ENCODE data around the gene CHST12. TPM values are rescaled to one million over a fixed set of nuclear protein-coding genes. Genes with fewer than 3 reads are reported as not detected.
"Not testable (repeated sequence)": the region's sequence is repeated elsewhere in the genome, so short reads cannot be mapped to it uniquely, and the experiment has no call there.

Gene CHST12
- total RNA-seq, 1 donor from 2014 or later, result 15.3 TPM

- no peak for DNase-seq
- H3K27me3 ChIP-seq (ENCODE audit: low read depth), result no peaks in the 10 kb centered on the region
- no peak overlapping the region for H3K4me3 ChIP-seq
- intact Hi-C loops (cut with micrococcal nuclease), result no loop called here
- no peak for TF ChIP-seq CTCF (IDR thresholded peaks at IDR 0.05; ENCODE audit: borderline replicate concordance)
- H3K9me3 ChIP-seq (replicated peaks), result no peaks in the 10 kb centered on the region
- no peaks in the 10 kb centered on the region for H3K36me3 ChIP-seq
- peak overlapping the region; percentile 51 for H3K27ac ChIP-seq (replicated peaks)
- H3K4me1 ChIP-seq, result peaks cover 29% of the 10 kb centered on the region
These were observed 14.8 kb upstream of the CHST12 start for GRCh38 chr7:2388637-2388954.

GRCh38 chr7:2390020-2390816 is 13.2 kb upstream of the CHST12 start:
- H3K27ac ChIP-seq (replicated peaks), result not testable (repeated sequence)

GRCh38 chr7:2393706-2394105 is 9.7 kb upstream of the CHST12 start:
- no peak overlapping the region for H3K4me3 ChIP-seq
- H3K27ac ChIP-seq (replicated peaks), result no peak overlapping the region
- intact Hi-C loops (cut with micrococcal nuclease), result no loop called here
- TF ChIP-seq CTCF (IDR thresholded peaks at IDR 0.05; ENCODE audit: borderline replicate concordance), result no peak
- H3K9me3 ChIP-seq (replicated peaks), result no peaks in the 10 kb centered on the region
- no peaks in the 10 kb centered on the region for H3K36me3 ChIP-seq
- peaks cover 16% of the 10 kb centered on the region for H3K4me1 ChIP-seq
- H3K27me3 ChIP-seq (ENCODE audit: low read depth), result no peaks in the 10 kb centered on the region
- DNase-seq, result no peak

More at GRCh38 chr7:2390020-2390816, 13.2 kb upstream of the CHST12 start:
- H3K27me3 ChIP-seq (ENCODE audit: low read depth); DNase-seq; intact Hi-C loops (cut with micrococcal nuclease); H3K36me3 ChIP-seq; H3K9me3 ChIP-seq (replicated peaks); H3K4me3 ChIP-seq: not testable (repeated sequence)
- peaks cover 32% of the 10 kb centered on the region for H3K4me1 ChIP-seq

GRCh38 chr7:2394566-2395082 is 8.8 kb upstream of the CHST12 start:
- intact Hi-C loops (cut with micrococcal nuclease), result no loop called here
- Histone ChIP-seq H3K27me3 (ENCODE audit: low read depth) (no peaks in the 10 kb centered on the region), H3K4me1 (peaks cover 24% of the 10 kb centered on the region), H3K4me3 (no peak overlapping the region), H3K9me3 (replicated peaks) (no peaks in the 10 kb centered on the region), H3K36me3 (no peaks in the 10 kb centered on the region), H3K27ac (replicated peaks) (no peak overlapping the region)
- DNase-seq, result no peak
- TF ChIP-seq CTCF (IDR thresholded peaks at IDR 0.05; ENCODE audit: borderline replicate concordance), result no peak

- H3K27ac ChIP-seq (replicated peaks), result no peak overlapping the region
- no peak for TF ChIP-seq CTCF (IDR thresholded peaks at IDR 0.05; ENCODE audit: borderline replicate concordance)
- intact Hi-C loops (cut with micrococcal nuclease), result no loop called here
- H3K36me3 ChIP-seq, result no peaks in the 10 kb centered on the region
- no peaks in the 10 kb centered on the region for H3K9me3 ChIP-seq (replicated peaks)
- no peak for DNase-seq
- H3K27me3 ChIP-seq (ENCODE audit: low read depth), result no peaks in the 10 kb centered on the region
- H3K4me1 ChIP-seq, result peaks cover 47% of the 10 kb centered on the region
- H3K4me3 ChIP-seq, result no peak overlapping the region
These were observed 4.9 kb upstream of the CHST12 start for GRCh38 chr7:2398506-2398905.

- intact Hi-C loops (cut with micrococcal nuclease), result no loop called here
These were observed 3.4 kb upstream of the CHST12 start for GRCh38 chr7:2399848-2400587.

More at GRCh38 chr7:2399848-2400587, 3.4 kb upstream of the CHST12 start:
- Histone ChIP-seq H3K27ac (replicated peaks) (peak overlapping the region; percentile 90), H3K27me3 (ENCODE audit: low read depth) (no peaks in the 10 kb centered on the region), H3K36me3 (no peaks in the 10 kb centered on the region), H3K4me1 (peaks cover 57% of the 10 kb centered on the region), H3K9me3 (replicated peaks) (no peaks in the 10 kb centered on the region), H3K4me3 (peak overlapping the region; percentile 34)
- peak; percentile 72 for DNase-seq
- TF ChIP-seq CTCF (IDR thresholded peaks at IDR 0.05; ENCODE audit: borderline replicate concordance), result no peak

Data from left ventricle myocardium inferior (tissue), 1 donor.